Esophagus (tissue), 2 donors: ENCODE measurements around the gene C1GALT1. TPM values are rescaled to one million over a fixed set of nuclear protein-coding genes. Genes with fewer than 3 reads are reported as not detected.

ENCODE experiments used
- H3K27ac ChIP-seq, 2 donors: one replicate each; pipeline ENCODE4 v1.5.1; 2013; ENCODE audit warnings: low read depth in 2 of 2, mild to moderate bottlenecking in 2 of 2, inconsistent platforms in 1 of 2, low read length in 1 of 2, moderate library complexity in 1 of 2
- H3K27me3 ChIP-seq, 2 donors: one replicate each; pipeline ENCODE4 v1.6.1; 2013; ENCODE audit warnings: low read length in 2 of 2, control low read depth in 1 of 2, mild to moderate bottlenecking in 1 of 2; ENCODE audit not compliant: insufficient read depth in 2 of 2, control insufficient read depth in 1 of 2
- H3K36me3 ChIP-seq, 2 donors: one replicate each; pipeline ENCODE4 v1.6.1; 2013; ENCODE audit warnings: low read length in 1 of 2; ENCODE audit not compliant: control insufficient read depth in 2 of 2, insufficient read depth in 2 of 2
- H3K4me1 ChIP-seq, 2 donors: one replicate each; pipeline ENCODE4 v1.6.1; 2013; ENCODE audit warnings: low read length in 1 of 2; ENCODE audit not compliant: control insufficient read depth in 2 of 2, insufficient read depth in 2 of 2
- H3K4me3 ChIP-seq, 2 donors: one replicate each; pipeline ENCODE4 v1.5.1; 2013; ENCODE audit warnings: low read length in 2 of 2, mild to moderate bottlenecking in 2 of 2, low read depth in 1 of 2, moderate library complexity in 1 of 2
- H3K9me3 ChIP-seq, 2 donors: one replicate each; pipeline ENCODE4 v1.6.1; 2013; ENCODE audit warnings: mild to moderate bottlenecking in 2 of 2, low read depth in 1 of 2, low read length in 1 of 2, moderate library complexity in 1 of 2; ENCODE audit not compliant: control insufficient read depth in 2 of 2, insufficient read depth in 1 of 2
- WGBS, 2 donors: extraction: QIAGEN DNeasy Blood & Tissue Kit; methylation state at CpG; one replicate each; pipeline ENCODE4 v1.1.7; 2013; 5-methylcytosine and 5-hydroxymethylcytosine counted together
- polyA plus RNA-seq, 2 donors: library from polyadenylated mRNA; stranded (reverse); fragments of 200-250 nt; gene quantifications; one replicate each; pipeline ENCODE4 v1.2.3, GENCODE V29; 2013
- donor health status: healthy with polysubstance abuse.
- donor health status: Bipolar disorder and iron deficiency.

Gene C1GALT1
- polyA plus RNA-seq, 2 donors: 14.3 to 17.1 TPM

- Histone ChIP-seq H3K4me3 (no peak overlapping the region), H3K9me3 (no peaks in the 10 kb centered on the region), H3K4me1 (peaks cover 0 to 3% of the 10 kb centered on the region in 2 donors), H3K27me3 (no peaks in the 10 kb centered on the region), H3K27ac (no peak overlapping the region), H3K36me3 (no peaks in the 10 kb centered on the region)
- WGBS, 2 donors: 87 to 89% methylated on average over 12 of the region's 12 CpGs
Measured at GRCh38 chr7:7210475-7211237, 28.3 kb downstream of the C1GALT1 start.

- H3K27me3 ChIP-seq: no peaks in the 10 kb centered on the region
- peaks cover 0 to 6% of the 10 kb centered on the region in 2 donors for H3K36me3 ChIP-seq
- 76 to 77% methylated on average over 2 of the region's 2 CpGs for WGBS, 2 donors
- H3K9me3 ChIP-seq: no peaks in the 10 kb centered on the region
- H3K4me1 ChIP-seq: peaks cover 0 to 3% of the 10 kb centered on the region in 2 donors
- H3K27ac ChIP-seq: peak overlapping the region in 1 of 2 donors; percentile 22
- H3K4me3 ChIP-seq: no peak overlapping the region
Measured at GRCh38 chr7:7212612-7213011, 30.3 kb downstream of the C1GALT1 start.

- Histone ChIP-seq H3K27me3 (no peaks in the 10 kb centered on the region), H3K9me3 (no peaks in the 10 kb centered on the region), H3K36me3 (peaks cover 0 to 6% of the 10 kb centered on the region in 2 donors), H3K4me3 (no peak overlapping the region), H3K4me1 (no peaks in the 10 kb centered on the region), H3K27ac (peak overlapping the region; percentile 72 to 80)
- 88 to 91% methylated on average over 13 of the region's 13 CpGs for WGBS, 2 donors
Measured at GRCh38 chr7:7214398-7215347, 32.3 kb downstream of the C1GALT1 start.

- H3K27me3 ChIP-seq: no peaks in the 10 kb centered on the region
- no peaks in the 10 kb centered on the region for H3K9me3 ChIP-seq
- WGBS, 2 donors: 96 to 97% methylated on average over 6 of the region's 6 CpGs
- no peak overlapping the region for H3K27ac ChIP-seq
- peaks cover 0 to 6% of the 10 kb centered on the region in 2 donors for H3K36me3 ChIP-seq
- H3K4me3 ChIP-seq: no peak overlapping the region
- H3K4me1 ChIP-seq: no peaks in the 10 kb centered on the region
Measured at GRCh38 chr7:7216279-7216678, 33.9 kb downstream of the C1GALT1 start.

GRCh38 chr7:7219216-7219615 lies 36.9 kb downstream of the C1GALT1 start:
- Histone ChIP-seq H3K9me3 (no peaks in the 10 kb centered on the region), H3K36me3 (peaks cover 0 to 6% of the 10 kb centered on the region in 2 donors), H3K4me1 (no peaks in the 10 kb centered on the region), H3K4me3 (no peak overlapping the region), H3K27ac (no peak overlapping the region), H3K27me3 (no peaks in the 10 kb centered on the region)

- Histone ChIP-seq H3K27ac (no peak overlapping the region), H3K36me3 (peaks cover 0 to 6% of the 10 kb centered on the region in 2 donors), H3K9me3 (no peaks in the 10 kb centered on the region), H3K4me3 (no peak overlapping the region), H3K27me3 (no peaks in the 10 kb centered on the region), H3K4me1 (no peaks in the 10 kb centered on the region)
- 86 to 88% methylated on average over 3 of the region's 3 CpGs for WGBS, 2 donors
Measured at GRCh38 chr7:7220821-7221220, 38.5 kb downstream of the C1GALT1 start.

- peaks cover 0 to 2% of the 10 kb centered on the region in 2 donors for H3K36me3 ChIP-seq
- H3K27ac ChIP-seq: peak overlapping the region; percentile 48 to 64
- no peaks in the 10 kb centered on the region for H3K27me3 ChIP-seq
- 27 to 52% methylated on average over 2 of the region's 2 CpGs for WGBS, 2 donors
- no peaks in the 10 kb centered on the region for H3K4me1 ChIP-seq
- H3K4me3 ChIP-seq: no peak overlapping the region
- H3K9me3 ChIP-seq: no peaks in the 10 kb centered on the region
Measured at GRCh38 chr7:7221599-7222038, 39.3 kb downstream of the C1GALT1 start.

GRCh38 chr7:7223250-7223649 lies 40.9 kb downstream of the C1GALT1 start:
- 94 to 96% methylated on average over 2 of the region's 2 CpGs for WGBS, 2 donors
- Histone ChIP-seq H3K9me3 (no peaks in the 10 kb centered on the region), H3K4me3 (no peak overlapping the region), H3K27ac (no peak overlapping the region), H3K4me1 (no peaks in the 10 kb centered on the region), H3K36me3 (no peaks in the 10 kb centered on the region), H3K27me3 (no peaks in the 10 kb centered on the region)

GRCh38 chr7:7226407-7226806 lies 44.1 kb downstream of the C1GALT1 start:
- H3K4me1 ChIP-seq: no peaks in the 10 kb centered on the region
- 94 to 97% methylated on average over 5 of the region's 5 CpGs for WGBS, 2 donors
- H3K27ac ChIP-seq: no peak overlapping the region
- no peaks in the 10 kb centered on the region for H3K27me3 ChIP-seq
- no peak overlapping the region for H3K4me3 ChIP-seq
- no peaks in the 10 kb centered on the region for H3K36me3 ChIP-seq
- H3K9me3 ChIP-seq: no peaks in the 10 kb centered on the region
